Mesenchymal stem cell (in vitro differentiated cells and primary cell): ENCODE measurements around the gene GLIS2.

Experiments used
- DNase-seq: peaks from one replicate; pipeline ENCODE4 v3.0.0-alpha.2; 2013
- H2AFZ ChIP-seq: one replicate; pipeline ENCODE4 v1.6.1; 2013; ENCODE audit warnings: low read depth, mild to moderate bottlenecking, control low read depth, inconsistent platforms, low read length, moderate library complexity
- H2AK5ac ChIP-seq: 2 replicates; pipeline ENCODE4 v1.6.1; 2013; ENCODE audit warnings: low read length, moderate library complexity, mild to moderate bottlenecking, inconsistent platforms; ENCODE audit not compliant: severe bottlenecking
- H2BK120ac ChIP-seq: one replicate; pipeline ENCODE4 v1.6.1; 2013; ENCODE audit warnings: low read depth, mild to moderate bottlenecking, inconsistent platforms, low read length, moderate library complexity
- H2BK12ac ChIP-seq, 2 experiments: one replicate each; pipeline ENCODE4 v1.6.1; 2013; ENCODE audit warnings: inconsistent platforms in 2 of 2, low read length in 2 of 2, mild to moderate bottlenecking in 2 of 2, moderate library complexity in 2 of 2, control low read depth in 1 of 2
- H2BK15ac ChIP-seq: one replicate; pipeline ENCODE4 v1.6.1; 2013; ENCODE audit warnings: mild to moderate bottlenecking, low read depth, inconsistent platforms; ENCODE audit not compliant: poor library complexity, severe bottlenecking
- H2BK5ac ChIP-seq: 2 replicates; pipeline ENCODE4 v1.6.1; 2013; ENCODE audit warnings: low read depth, mild to moderate bottlenecking, low read length, control low read depth, inconsistent platforms; ENCODE audit not compliant: poor library complexity, severe bottlenecking
- H3K14ac ChIP-seq, 2 experiments: one replicate each; pipeline ENCODE4 v1.6.1; 2013; ENCODE audit warnings: inconsistent platforms in 2 of 2, low read length in 2 of 2, control low read depth in 1 of 2, mild to moderate bottlenecking in 1 of 2, moderate library complexity in 1 of 2
- H3K18ac ChIP-seq, 2 experiments: one replicate each; pipeline ENCODE4 v1.6.1; 2013; ENCODE audit warnings: inconsistent platforms in 2 of 2, low read length in 2 of 2, control low read depth in 1 of 2, low read depth in 1 of 2, mild to moderate bottlenecking in 1 of 2
- H3K23ac ChIP-seq, 2 experiments: one replicate each; pipeline ENCODE4 v1.6.1; 2013; ENCODE audit warnings: inconsistent platforms in 2 of 2, low read length in 2 of 2, mild to moderate bottlenecking in 2 of 2, moderate library complexity in 2 of 2, control low read depth in 1 of 2
- H3K27ac ChIP-seq: 2 replicates; pipeline ENCODE4 v1.5.1; 2013; ENCODE audit warnings: mild to moderate bottlenecking, moderate library complexity, low read length, control low read depth, inconsistent platforms; ENCODE audit not compliant: poor library complexity, severe bottlenecking
- H3K27me3 ChIP-seq, 2 experiments: 2 replicates each; pipeline versions ENCODE4 v1.6.1 to v1.7.0; 2013; ENCODE audit warnings: low read length in 2 of 2, mild to moderate bottlenecking in 2 of 2, moderate library complexity in 2 of 2, control low read depth in 1 of 2, inconsistent platforms in 1 of 2; ENCODE audit not compliant: control insufficient read depth in 1 of 2, insufficient read depth in 1 of 2
- H3K36me3 ChIP-seq, 2 experiments: 2 replicates each; pipeline versions ENCODE4 v1.6.1 to v1.7.0; 2013; ENCODE audit warnings: low read length in 2 of 2, control low read depth in 1 of 2, inconsistent platforms in 1 of 2, low read depth in 1 of 2, mild to moderate bottlenecking in 1 of 2; ENCODE audit not compliant: insufficient read depth in 2 of 2, control insufficient read depth in 1 of 2
- H3K4ac ChIP-seq, 2 experiments: one replicate each; pipeline ENCODE4 v1.6.1; 2013; ENCODE audit warnings: inconsistent platforms in 2 of 2, low read length in 2 of 2, mild to moderate bottlenecking in 2 of 2, moderate library complexity in 2 of 2, control low read depth in 1 of 2, low read depth in 1 of 2
- H3K4me1 ChIP-seq: 2 replicates; pipeline ENCODE4 v1.6.1; 2013; ENCODE audit warnings: low read depth, low read length, control low read depth; ENCODE audit not compliant: control insufficient read depth, insufficient read depth
- H3K4me2 ChIP-seq: 2 replicates; pipeline ENCODE4 v1.6.1; 2013; ENCODE audit warnings: low read length, mild to moderate bottlenecking, inconsistent platforms; ENCODE audit not compliant: poor library complexity, severe bottlenecking
- H3K4me3 ChIP-seq, 2 experiments: 2 replicates each; pipeline versions ENCODE4 v1.5.1 to v1.7.0; 2013; ENCODE audit warnings: low read length in 2 of 2, mild to moderate bottlenecking in 2 of 2, control low read depth in 1 of 2, low read depth in 1 of 2; ENCODE audit not compliant: insufficient read depth in 1 of 2
- H3K79me1 ChIP-seq: replicated peaks from 2 replicates; pipeline ENCODE4 v1.6.1; 2013; ENCODE audit warnings: mild to moderate bottlenecking, control low read depth, low read length, inconsistent platforms; ENCODE audit not compliant: poor library complexity, severe bottlenecking
- H3K9ac ChIP-seq: 2 replicates; pipeline ENCODE4 v1.7.0; 2013; ENCODE audit warnings: mild to moderate bottlenecking, low read length, moderate library complexity
- H3K9me3 ChIP-seq: 2 replicates; pipeline ENCODE4 v1.7.0; 2013; ENCODE audit warnings: mild to moderate bottlenecking, low read length; ENCODE audit not compliant: control insufficient read depth
- H4K8ac ChIP-seq: one replicate; pipeline ENCODE4 v1.6.1; 2013; ENCODE audit warnings: inconsistent platforms, mild to moderate bottlenecking, low read length, moderate library complexity
- H4K91ac ChIP-seq: one replicate; pipeline ENCODE4 v1.6.1; 2013; ENCODE audit warnings: mild to moderate bottlenecking, low read length, inconsistent platforms
- WGBS: methylation state at CpG from one replicate; pipeline ENCODE4 v1.1.7; 2013; ENCODE audit warnings: mixed read lengths; 5-methylcytosine and 5-hydroxymethylcytosine counted together

The GLIS2 gene

DNA sequence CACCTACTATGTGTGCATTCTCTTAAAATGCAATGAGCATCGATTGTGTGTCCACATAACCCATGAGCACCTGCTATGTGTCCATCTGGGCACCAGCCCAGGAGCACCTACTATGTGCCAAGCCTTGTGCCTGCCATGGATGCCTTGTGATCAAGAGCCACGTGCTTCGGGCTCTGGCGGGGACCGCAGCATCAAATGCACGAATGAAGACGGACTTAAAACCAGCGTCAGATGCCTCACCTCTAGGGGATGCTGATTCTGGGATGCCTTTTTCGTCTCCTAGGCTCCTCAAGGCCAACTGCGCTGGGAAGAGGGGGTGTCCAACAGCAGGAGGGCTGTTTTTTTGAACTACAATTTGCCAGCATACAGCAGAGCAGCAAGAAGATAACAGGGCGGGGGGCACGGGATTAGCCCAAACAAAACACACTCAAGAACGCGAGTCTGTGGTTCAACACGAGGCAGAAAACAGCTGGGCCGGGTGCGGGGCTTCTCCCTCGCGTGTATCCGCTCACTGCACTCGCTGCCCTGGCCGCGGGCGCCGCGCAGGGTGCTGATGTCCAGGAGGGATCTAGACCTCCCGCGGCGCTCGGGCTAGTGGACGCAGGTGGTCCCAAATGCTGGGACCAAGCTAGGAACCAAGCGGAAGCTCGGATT lies 1.2 kb upstream of the GLIS2 start:
- Histone ChIP-seq H2BK15ac (peak overlapping the region; percentile 97), H3K9me3 (no peaks in the 10 kb centered on the region), H2AFZ (peak overlapping the region; percentile 83), H3K14ac (peak overlapping the region in 1 of 2 experiments; percentile 79), H3K4me3 (peak overlapping the region; percentile 62 to 81), H2AK5ac (peak overlapping the region; percentile 88), H3K27ac (peak overlapping the region; percentile 81), H2BK5ac (peak overlapping the region; percentile 89), H2BK120ac (peak overlapping the region; percentile 90), H3K79me1 (no peaks in the 10 kb centered on the region), H3K36me3 (peaks cover 0 to 4% of the 10 kb centered on the region in 2 experiments), H3K27me3 (no peaks in the 10 kb centered on the region), H2BK12ac (peak overlapping the region; percentile 35 to 99), H3K4ac (peak overlapping the region; percentile 90 to 92), H3K18ac (peak overlapping the region; percentile 96 to 98), H3K23ac (peak overlapping the region in 1 of 2 experiments; percentile 85), H4K91ac (peak overlapping the region; percentile 83), H3K9ac (peak overlapping the region; percentile 91), H3K4me2 (peak overlapping the region; percentile 95), H4K8ac (peak overlapping the region; percentile 92), H3K4me1 (peaks cover 52% of the 10 kb centered on the region)
- peak; percentile 75 for DNase-seq
- 4% methylated on average over 33 of the region's 33 CpGs for WGBS

DNA sequence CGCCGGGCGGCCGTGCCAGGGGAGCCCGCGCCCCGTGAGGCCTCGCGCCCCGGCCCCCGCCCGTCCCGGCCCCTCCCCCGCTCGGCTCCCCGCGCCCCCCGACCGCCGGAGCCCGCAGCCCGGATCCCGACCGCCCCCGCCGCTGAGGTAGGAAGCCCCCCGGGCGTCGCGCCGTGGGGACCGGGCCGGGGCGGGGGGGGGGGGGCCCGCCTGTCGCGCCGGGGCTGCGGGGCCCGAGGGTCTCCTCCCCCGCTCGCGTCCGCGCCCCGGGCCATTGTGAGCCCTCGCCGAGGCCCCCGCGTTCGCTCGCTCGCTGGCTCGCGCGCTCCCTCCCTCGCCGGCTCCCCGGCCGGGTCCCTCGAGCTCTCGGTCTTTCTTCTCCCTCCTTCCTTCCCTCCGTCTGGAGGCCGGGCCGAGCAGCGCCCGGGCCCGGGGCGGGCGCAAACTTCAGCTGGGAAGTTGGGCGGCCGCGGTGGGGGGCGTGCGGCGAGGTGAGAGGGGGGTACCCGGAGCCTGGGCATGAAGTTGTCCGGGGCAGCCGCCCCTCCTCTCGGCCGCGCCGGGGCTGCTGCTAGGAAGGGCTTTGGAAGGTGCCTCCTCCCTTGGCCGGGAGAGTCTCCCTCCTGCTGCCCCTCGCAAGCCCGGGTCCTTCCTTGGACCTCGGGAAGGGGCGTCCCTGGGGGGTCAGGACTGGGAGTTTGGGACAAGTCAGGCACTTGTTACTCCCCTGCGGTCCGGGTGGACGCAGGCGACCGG lies 419 bp downstream of the GLIS2 start:
- H3K9me3 ChIP-seq: no peaks in the 10 kb centered on the region
- 2% methylated on average over 28 of the region's 93 CpGs for WGBS
- peak overlapping the region; percentile 44 to 52 for H3K18ac ChIP-seq
- no peak overlapping the region for H2AK5ac ChIP-seq
- H3K14ac ChIP-seq: peak overlapping the region; percentile 9 to 83
- peak overlapping the region; percentile 95 for H2BK5ac ChIP-seq
- peak overlapping the region; percentile 22 for H4K8ac ChIP-seq
- H3K27ac ChIP-seq: peak overlapping the region; percentile 86
- H4K91ac ChIP-seq: peak overlapping the region; percentile 70
- peak overlapping the region; percentile 50 for H3K4me2 ChIP-seq
- H3K27me3 ChIP-seq: no peaks in the 10 kb centered on the region
- peaks cover 0 to 7% of the 10 kb centered on the region in 2 experiments for H3K36me3 ChIP-seq
- peak overlapping the region; percentile 88 for H2BK120ac ChIP-seq
- H2AFZ ChIP-seq: no peak overlapping the region
- peak overlapping the region; percentile 62 to 89 for H3K4me3 ChIP-seq
- no peak overlapping the region for H2BK12ac ChIP-seq
- peak overlapping the region; percentile 12 to 59 for H3K4ac ChIP-seq
- DNase-seq: peak; percentile 50
- H2BK15ac ChIP-seq: peak overlapping the region; percentile 26
- peak overlapping the region; percentile 83 for H3K9ac ChIP-seq
- H3K4me1 ChIP-seq: peaks cover 63% of the 10 kb centered on the region
- H3K79me1 ChIP-seq: peaks cover 7% of the 10 kb centered on the region
- H3K23ac ChIP-seq: peak overlapping the region in 1 of 2 experiments; percentile 85

DNA sequence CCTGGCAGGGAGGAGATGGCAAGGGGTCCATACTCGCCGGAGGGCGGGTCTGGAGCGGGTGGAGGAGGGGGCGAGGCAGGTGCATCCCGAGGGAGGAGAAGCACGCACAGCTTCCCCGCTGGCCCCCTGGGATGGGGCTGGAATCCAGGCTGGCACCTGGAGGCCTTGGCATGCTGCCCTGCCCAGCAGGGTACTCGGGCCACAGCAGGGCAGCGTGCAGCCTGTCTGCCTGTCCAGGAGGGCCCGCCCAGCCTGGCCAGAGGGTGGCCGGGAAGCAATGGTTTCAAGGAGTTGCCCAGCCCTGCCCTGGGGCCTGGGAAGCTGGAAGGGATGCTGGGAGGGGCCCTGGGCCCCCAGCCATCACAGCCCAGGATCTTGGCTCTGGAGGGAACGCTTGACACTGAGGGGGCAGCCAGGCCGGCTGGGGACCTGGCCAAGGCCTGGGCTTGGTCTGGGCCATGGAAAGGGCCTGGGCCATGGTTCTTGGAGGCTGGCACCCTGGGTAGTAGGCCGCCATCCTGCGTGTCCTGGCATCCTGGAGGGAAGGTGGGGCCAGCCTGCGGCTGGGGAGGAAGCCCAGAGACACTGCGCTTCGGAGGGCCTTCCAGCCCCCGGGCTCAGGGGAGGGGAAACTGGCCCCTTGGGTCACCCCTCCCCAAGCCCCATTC lies 1.1 kb downstream of the GLIS2 start:
- peak overlapping the region; percentile 62 to 89 for H3K4me3 ChIP-seq
- H3K9me3 ChIP-seq: no peaks in the 10 kb centered on the region
- H2BK12ac ChIP-seq: peak overlapping the region in 1 of 2 experiments; percentile 57
- peak overlapping the region; percentile 44 to 52 for H3K18ac ChIP-seq
- WGBS: 33% methylated on average over 20 of the region's 20 CpGs
- peak overlapping the region; percentile 53 for H2BK5ac ChIP-seq
- peak overlapping the region; percentile 41 for H2AK5ac ChIP-seq
- H3K27me3 ChIP-seq: no peaks in the 10 kb centered on the region
- peak overlapping the region; percentile 83 for H3K9ac ChIP-seq
- H2AFZ ChIP-seq: no peak overlapping the region
- DNase-seq: no peak
- peak overlapping the region in 1 of 2 experiments; percentile 85 for H3K23ac ChIP-seq
- peaks cover 0 to 11% of the 10 kb centered on the region in 2 experiments for H3K36me3 ChIP-seq
- peak overlapping the region; percentile 86 for H3K27ac ChIP-seq
- H3K4ac ChIP-seq: peak overlapping the region; percentile 30 to 60
- H3K4me2 ChIP-seq: peak overlapping the region; percentile 50
- peak overlapping the region; percentile 78 for H2BK15ac ChIP-seq
- peaks cover 8% of the 10 kb centered on the region for H3K79me1 ChIP-seq
- H4K8ac ChIP-seq: no peak overlapping the region
- H4K91ac ChIP-seq: peak overlapping the region; percentile 70
- H3K4me1 ChIP-seq: peaks cover 70% of the 10 kb centered on the region
- H3K14ac ChIP-seq: peak overlapping the region in 1 of 2 experiments; percentile 73
- H2BK120ac ChIP-seq: peak overlapping the region; percentile 88
